H1 (cell line): ENCODE measurements around the gene SHPK. TPM values are rescaled to one million over a fixed set of nuclear protein-coding genes. Genes with fewer than 3 reads are reported as not detected.

Experiments used
- CTCF ChIA-PET: fragments of 300-600 bp; sonication (Branson Sonifier 250); formaldehyde crosslinking; loops from one replicate; lab custom pipeline; 2021; ENCODE audit not compliant: partially characterized antibody; lab: Charles Lee
- POLR2A ChIA-PET: fragments of 300-600 bp; sonication (Branson Sonifier 250); formaldehyde crosslinking; loops from one replicate; lab custom pipeline; 2021; ENCODE audit warnings: inconsistent platforms; ENCODE audit not compliant: partially characterized antibody; lab: Charles Lee
- DNase-seq, 2 experiments: peaks; one replicate each; pipeline versions ENCODE4 v3.0.0 to v3.0.0-alpha.2; 2010 to 2022; ENCODE audit warnings: low spot score in 2 of 2, low read depth in 1 of 2, mixed read lengths in 1 of 2
- FAIRE-seq: peaks from 2 replicates; lab custom pipeline; 2011; peaks lifted over from hg19 to GRCh38; lab: Jason Lieb, UNC
- H2AFZ ChIP-seq: 2 replicates; pipeline ENCODE4 v1.8.1; 2012; ENCODE audit warnings: low read length, inconsistent platforms
- H2AK5ac ChIP-seq: 2 replicates; pipeline ENCODE4 v1.6.1; 2013; ENCODE audit warnings: low read depth, low read length
- H2BK120ac ChIP-seq: replicated peaks from 2 replicates; pipeline ENCODE3; 2013; ENCODE audit warnings: low read depth, low read length, inconsistent platforms
- H2BK12ac ChIP-seq: 2 replicates; pipeline ENCODE4 v1.6.1; 2013; ENCODE audit warnings: low read depth, low read length
- H2BK15ac ChIP-seq: 2 replicates; pipeline ENCODE4 v1.6.1; 2013; ENCODE audit warnings: low read length
- H2BK20ac ChIP-seq: 2 replicates; pipeline ENCODE4 v1.6.1; 2013; ENCODE audit warnings: low read length
- H2BK5ac ChIP-seq: 2 replicates; pipeline ENCODE4 v1.6.1; 2013; ENCODE audit warnings: low read depth, low read length
- H3K14ac ChIP-seq: 2 replicates; pipeline ENCODE4 v1.6.1; 2013; ENCODE audit warnings: inconsistent platforms; ENCODE audit not compliant: insufficient read length
- H3K18ac ChIP-seq: 2 replicates; pipeline ENCODE4 v1.6.1; 2013; ENCODE audit warnings: low read length; ENCODE audit errors: extremely low read depth
- H3K23ac ChIP-seq: 2 replicates; pipeline ENCODE4 v1.6.1; 2013; ENCODE audit warnings: inconsistent platforms; ENCODE audit not compliant: insufficient read length
- H3K23me2 ChIP-seq: 2 replicates; pipeline ENCODE4 v1.6.1; 2013; ENCODE audit warnings: low read depth, low read length
- H3K27ac ChIP-seq: 2 replicates; pipeline ENCODE4 v1.6.1; 2011; ENCODE audit warnings: low read depth, low read length, inconsistent platforms
- H3K27me3 ChIP-seq, 4 experiments: replicated peaks in 1 of 4; 1 replicate in 1 of 4; 2 replicates in 3 of 4; pipeline versions ENCODE4 v1.6.1 to v1.8.1; 2011 to 2013; ENCODE audit warnings: low read length in 3 of 4, mild to moderate bottlenecking in 3 of 4, inconsistent platforms in 2 of 4, mixed read lengths in 2 of 4, moderate library complexity in 1 of 4; ENCODE audit not compliant: control insufficient read depth in 3 of 4, insufficient read depth in 3 of 4; ENCODE audit errors: extremely low read depth in 1 of 4
- H3K36me3 ChIP-seq, 4 experiments: 2 replicates each; pipeline versions ENCODE4 v1.6.1 to v1.8.1; 2011 to 2013; ENCODE audit warnings: mild to moderate bottlenecking in 4 of 4, low read length in 3 of 4, moderate library complexity in 2 of 4, control low read depth in 1 of 4, inconsistent platforms in 1 of 4; ENCODE audit not compliant: insufficient read depth in 4 of 4, control insufficient read depth in 2 of 4
- H3K4ac ChIP-seq: replicated peaks from 2 replicates; pipeline ENCODE3; 2013; ENCODE audit warnings: low read length, low read depth, mixed read lengths, inconsistent platforms; ENCODE audit not compliant: insufficient read length
- H3K4me1 ChIP-seq, 4 experiments: replicated peaks in 1 of 4; 1 replicate in 1 of 4; 2 replicates in 3 of 4; pipeline versions ENCODE4 v1.6.1 to v1.8.1; 2011 to 2013; ENCODE audit warnings: low read length in 3 of 4, inconsistent platforms in 2 of 4, mixed read lengths in 1 of 4; ENCODE audit not compliant: insufficient read depth in 4 of 4, control insufficient read depth in 3 of 4
- H3K4me2 ChIP-seq, 2 experiments: 2 replicates each; pipeline versions ENCODE4 v1.6.1 to v1.8.1; 2011 to 2013; ENCODE audit warnings: low read depth in 2 of 2, low read length in 2 of 2, control low read depth in 1 of 2, inconsistent platforms in 1 of 2, mild to moderate bottlenecking in 1 of 2; ENCODE audit not compliant: insufficient read depth in 1 of 2
- H3K4me3 ChIP-seq, 4 experiments: fragments of 200-600, 300-600 bp in 1 of 4; sonication (generic), shearing (Covaris generic), sonication (Bioruptor Twin) in 1 of 4; 2 replicates each; pipeline versions ENCODE4 v1.5.1 to v1.8.1; 2011 to 2016; ENCODE audit warnings: low read length in 4 of 4, low read depth in 3 of 4, control low read depth in 2 of 4, inconsistent platforms in 2 of 4, mild to moderate bottlenecking in 2 of 4, mixed read lengths in 1 of 4, moderate library complexity in 1 of 4; ENCODE audit not compliant: insufficient read depth in 2 of 4; ENCODE audit errors: extremely low read depth in 1 of 4
- H3K56ac ChIP-seq: replicated peaks from 2 replicates; pipeline ENCODE3; 2013; ENCODE audit warnings: low read depth, mild to moderate bottlenecking, mixed read lengths, low read length, inconsistent platforms; ENCODE audit not compliant: insufficient read length
- H3K79me1 ChIP-seq: 2 replicates; pipeline ENCODE4 v1.6.1; 2013; ENCODE audit warnings: low read depth, low read length, control low read depth
- H3K79me2 ChIP-seq, 2 experiments: 2 replicates each; pipeline versions ENCODE4 v1.6.1 to v1.8.1; 2012 to 2013; ENCODE audit warnings: low read length in 2 of 2, mild to moderate bottlenecking in 2 of 2, inconsistent platforms in 1 of 2; ENCODE audit not compliant: insufficient read depth in 2 of 2, control insufficient read depth in 1 of 2
- H3K9ac ChIP-seq, 4 experiments: replicated peaks in 1 of 4; 1 replicate in 1 of 4; 2 replicates in 3 of 4; pipeline versions ENCODE4 v1.6.1 to v1.8.1; 2011 to 2013; ENCODE audit warnings: low read depth in 3 of 4, low read length in 3 of 4, control low read depth in 2 of 4, mild to moderate bottlenecking in 2 of 4, moderate library complexity in 2 of 4, inconsistent platforms in 1 of 4; ENCODE audit errors: extremely low read depth in 1 of 4
- H3K9me3 ChIP-seq, 2 experiments: 2 replicates each; pipeline versions ENCODE4 v1.6.1 to v1.8.1; 2012 to 2013; ENCODE audit warnings: mild to moderate bottlenecking in 2 of 2, moderate library complexity in 2 of 2, control low read depth in 1 of 2, inconsistent platforms in 1 of 2, low read depth in 1 of 2, low read length in 1 of 2, mixed read lengths in 1 of 2; ENCODE audit not compliant: insufficient read depth in 2 of 2
- H4K20me1 ChIP-seq, 2 experiments: replicated peaks in 1 of 2; 2 replicates each; pipeline versions ENCODE3 to v1.8.1; 2011 to 2013; ENCODE audit warnings: inconsistent platforms in 2 of 2, low read length in 2 of 2, mild to moderate bottlenecking in 1 of 2; ENCODE audit not compliant: insufficient read depth in 2 of 2, control insufficient read depth in 1 of 2
- H4K5ac ChIP-seq: 2 replicates; pipeline ENCODE4 v1.6.1; 2013; ENCODE audit warnings: low read length, low read depth, mixed read lengths, inconsistent platforms; ENCODE audit not compliant: insufficient read length
- H4K8ac ChIP-seq: 2 replicates; pipeline ENCODE4 v1.8.0; 2013; ENCODE audit warnings: mild to moderate bottlenecking, moderate library complexity, low read length, inconsistent platforms; ENCODE audit not compliant: insufficient read depth; ENCODE audit errors: extremely low read depth
- H4K91ac ChIP-seq: replicated peaks from 2 replicates; pipeline ENCODE3; 2013; ENCODE audit warnings: low read length, mixed read lengths, inconsistent platforms; ENCODE audit not compliant: insufficient read length
- BRCA1 ChIP-seq: IDR thresholded peaks from 2 replicates; pipeline ENCODE4 v1.6.1; 2012; ENCODE audit warnings: low read depth, low read length, improper control_type of control experiment
- CBX5 ChIP-seq: fragments of 300-800, 300-1000 bp; sonication (generic); IDR thresholded peaks from 2 replicates; pipeline ENCODE4 v1.7.1; 2016; ENCODE audit warnings: antibody characterized with exemption, low read length, low read depth
- CREB1 ChIP-seq: IDR thresholded peaks from 2 replicates; pipeline ENCODE4 v1.6.1; 2012; ENCODE audit warnings: inconsistent platforms
- GABPA ChIP-seq: IDR thresholded peaks from 2 replicates; pipeline ENCODE4 v1.6.1; 2011; ENCODE audit warnings: mild to moderate bottlenecking, low read length, moderate library complexity, borderline replicate concordance; ENCODE audit not compliant: insufficient read depth
- HDAC6 ChIP-seq: IDR thresholded peaks from one replicate; pipeline ENCODE4 v1.7.1; 2012; ENCODE audit warnings: low read depth, mild to moderate bottlenecking, inconsistent platforms, low read length, moderate library complexity
- MAFK ChIP-seq: IDR thresholded peaks from 2 replicates; pipeline ENCODE4 v1.6.1; 2012; ENCODE audit warnings: low read depth, mild to moderate bottlenecking, improper control_type of control experiment, low read length
- POLR2AphosphoS5 ChIP-seq: IDR thresholded peaks from 2 replicates; pipeline ENCODE4 v1.6.1; 2011; ENCODE audit warnings: low read depth, low read length
- SIRT6 ChIP-seq: IDR thresholded peaks from one replicate; pipeline ENCODE4 v1.7.1; 2012; ENCODE audit warnings: low read length, inconsistent platforms
- SP4 ChIP-seq: IDR thresholded peaks from 2 replicates; pipeline ENCODE4 v1.6.1; 2012; ENCODE audit warnings: low read length, inconsistent platforms
- TAF7 ChIP-seq: optimal IDR thresholded peaks from 2 replicates; pipeline ENCODE3; 2011; ENCODE audit warnings: low read depth, mild to moderate bottlenecking, inconsistent platforms, low read length, moderate library complexity, borderline replicate concordance
- TBP ChIP-seq: IDR thresholded peaks from 2 replicates; pipeline ENCODE4 v1.6.1; 2011; ENCODE audit warnings: low read depth, low read length, improper control_type of control experiment
- TEAD4 ChIP-seq: IDR thresholded peaks from 2 replicates; pipeline ENCODE4 v1.6.1; 2012; ENCODE audit warnings: low read depth, low read length, inconsistent platforms, mixed read lengths
- WGBS, 2 experiments: shearing (Covaris generic) in 1 of 2; methylation state at CpG; one replicate each; pipeline versions ENCODE4 v1.1.6 to v1.1.7; 2013 to 2015; ENCODE audit warnings: low lambda C conversion rate in 2 of 2, mixed read lengths in 2 of 2, inconsistent platforms in 1 of 2, low coverage in 1 of 2, missing lambda C conversion rate in 1 of 2; ENCODE audit not compliant: insufficient replicate concordance in 2 of 2, insufficient coverage in 1 of 2, insufficient read length in 1 of 2; ENCODE audit errors: extremely low coverage in 1 of 2, missing lambda C conversion rate in 1 of 2; 5-methylcytosine and 5-hydroxymethylcytosine counted together
- polyA plus RNA-seq, 7 experiments: library from polyadenylated mRNA; depleted of rRNA in 3 of 7; stranded (reverse) in 5 of 7; unstranded in 2 of 7; fragments of >200 nt in 5 of 7; fragments of 200-250 nt in 2 of 7; gene quantifications; 1 replicate in 5 of 7; 2 replicates in 1 of 7; 4 replicates in 1 of 7; pipeline versions ENCODE4 v1.2.1 to v1.2.3, GENCODE V29; 2011 to 2013; ENCODE audit warnings: missing spikeins in 2 of 7, mixed read lengths in 2 of 7
- total RNA-seq: library from RNA; stranded (reverse); fragmentation: NEBNext Ultra II Directional; extraction: Animal tissue kit (Norgen Biotek cat#: 25700); gene quantifications from 2 replicates; pipeline ENCODE4 v1.2.1, GENCODE V29; 2021

The SHPK gene
- total and polyA plus RNA-seq, 2 of the 8 experiments (the other 6 are each of a cell fraction or from before 2014, with no cell fraction given) = 28.6 to 36.7 TPM

DNA sequence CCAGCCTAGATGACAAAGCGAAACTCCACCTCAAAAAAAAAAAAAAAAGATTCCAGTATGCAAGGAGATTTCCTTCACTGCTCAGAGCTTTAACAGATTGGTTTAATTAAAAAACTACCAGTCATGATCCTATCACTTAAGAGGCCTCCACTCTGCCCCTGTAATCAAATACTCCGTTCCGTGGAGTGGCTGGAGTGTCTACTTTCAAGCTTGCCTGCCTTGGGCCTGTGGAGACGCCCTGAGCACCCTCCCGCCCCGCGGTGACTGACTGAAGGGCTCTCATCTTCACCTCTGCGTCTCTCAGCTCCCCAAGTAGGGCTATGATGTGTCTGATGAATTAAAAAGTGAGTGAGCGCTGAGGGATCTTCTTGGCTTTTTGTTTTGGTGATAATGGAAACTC is 53.1 kb downstream of the SHPK start:
- CTCF ChIA-PET = no interaction called here
- TF ChIP-seq CBX5 (no peak), BRCA1 (no peak), MAFK (no peak), SP4 (no peak), SIRT6 (no peak), TBP (no peak), TEAD4 (no peak), TAF7 (no peak), CREB1 (no peak), GABPA (no peak), HDAC6 (no peak), POLR2AphosphoS5 (no peak)

More for the DNA sequence above, 53.1 kb downstream of the SHPK start:
- H3K4me3 ChIP-seq = no peak overlapping the region
- no peak overlapping the region for H4K8ac ChIP-seq
- no peaks in the 10 kb centered on the region for H3K79me2 ChIP-seq
- H3K4ac ChIP-seq = no peak overlapping the region
- H3K27me3 ChIP-seq = no peaks in the 10 kb centered on the region
- no peak overlapping the region for H3K14ac ChIP-seq
- H3K27ac ChIP-seq = no peak overlapping the region
- FAIRE-seq (no peak), DNase-seq (no peak)
- H3K9me3 ChIP-seq = no peaks in the 10 kb centered on the region
- no peak overlapping the region for H2AFZ ChIP-seq
- no peak overlapping the region for H2BK120ac ChIP-seq
- H2BK5ac ChIP-seq = no peak overlapping the region
- H4K91ac ChIP-seq = no peak overlapping the region
- no peak overlapping the region for H4K5ac ChIP-seq
- POLR2A ChIA-PET = no interaction called here
- H2AK5ac ChIP-seq = no peak overlapping the region
- no peak overlapping the region for H2BK12ac ChIP-seq
- no peak overlapping the region for H3K4me2 ChIP-seq
- 88% methylated on average over 9 of the region's 9 CpGs; no CpG with 5 or more reads in 1 of the 2 experiments for WGBS, 2 experiments
- no peaks in the 10 kb centered on the region for H3K79me1 ChIP-seq
- H3K23ac ChIP-seq = no peak overlapping the region
- no peak overlapping the region for H3K9ac ChIP-seq
- no peak overlapping the region for H2BK15ac ChIP-seq
- peaks cover 0 to 11% (median under 1%) of the 10 kb centered on the region in 4 experiments; a peak in 3 of 8 replicates for H3K36me3 ChIP-seq
- no peak overlapping the region for H3K18ac ChIP-seq
- H3K56ac ChIP-seq = no peak overlapping the region
- no peak overlapping the region for H2BK20ac ChIP-seq
- no peaks in the 10 kb centered on the region for H3K4me1 ChIP-seq
- no peaks in the 10 kb centered on the region for H4K20me1 ChIP-seq
- H3K23me2 ChIP-seq = no peaks in the 10 kb centered on the region
